ENCODE data around the gene ZNF618.

DNA sequence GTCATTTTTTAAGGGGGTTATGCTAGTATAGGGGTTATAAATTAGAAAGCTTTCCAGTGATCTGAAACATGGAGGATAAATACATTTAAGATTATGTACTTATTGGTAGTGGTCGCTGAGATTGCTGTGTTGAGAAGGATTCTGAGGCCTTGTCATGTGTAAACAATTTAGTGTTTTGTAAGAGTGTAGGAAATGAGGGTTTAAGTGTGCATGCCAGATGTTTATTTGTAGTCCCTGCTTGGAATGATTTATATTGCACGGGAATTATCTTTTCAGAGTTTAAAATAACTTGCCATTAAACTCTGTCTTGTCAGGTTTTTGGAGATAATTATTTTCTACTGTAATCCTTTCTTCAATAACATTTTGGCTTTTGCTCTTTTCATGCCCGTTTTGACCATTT is 19.4 kb downstream of the ZNF618 start:
- TF ChIP-seq EZH2 (IDR thresholded peaks at IDR 0.05; ENCODE audit: insufficient read depth, poor library complexity, severe bottlenecking) (no peak), EZH2phosphoT487 (IDR thresholded peaks at IDR 0.05; ENCODE audit: insufficient read depth, low read depth) (no peak)
